GM18868 (cell line): Measurements from ENCODE around the gene UQCRC1.

Source experiments
- ATAC-seq: cut with Tn5 transposase; IDR thresholded peaks from one replicate; pipeline ENCODE4 v1.9.1; 2021; ENCODE audit warnings: mild to moderate bottlenecking, moderate library complexity; ENCODE audit not compliant: unreplicated experiment

The UQCRC1 gene

DNA sequence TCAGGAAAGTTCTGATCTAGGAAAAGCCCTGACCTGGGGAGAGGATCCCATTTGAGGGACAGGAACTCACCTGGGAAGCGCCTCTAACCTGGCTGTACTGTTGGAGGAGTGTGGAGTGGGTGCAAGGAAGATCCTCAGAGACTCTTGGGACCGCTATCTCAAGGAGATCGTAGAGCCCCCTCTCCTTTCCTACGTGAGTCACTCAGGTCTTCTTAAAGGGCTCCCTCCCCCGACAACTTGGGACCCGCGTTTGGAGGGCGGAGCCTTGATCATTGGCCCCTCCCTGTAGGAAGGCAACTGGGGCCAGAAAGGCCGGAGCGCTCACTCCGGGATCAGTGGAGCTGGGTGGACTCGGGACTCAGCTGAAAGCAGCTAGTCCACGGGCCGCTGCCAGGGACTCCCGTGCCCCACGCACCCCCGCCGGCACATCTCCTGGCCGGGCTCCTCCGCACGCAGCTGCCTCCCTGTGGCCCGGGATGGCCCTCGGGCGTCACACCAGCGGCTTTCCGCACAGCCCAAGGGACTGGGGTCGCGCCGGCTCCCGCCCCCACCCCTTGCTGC lies 25.3 kb upstream of the UQCRC1 start:
- ATAC-seq, result no peak

DNA sequence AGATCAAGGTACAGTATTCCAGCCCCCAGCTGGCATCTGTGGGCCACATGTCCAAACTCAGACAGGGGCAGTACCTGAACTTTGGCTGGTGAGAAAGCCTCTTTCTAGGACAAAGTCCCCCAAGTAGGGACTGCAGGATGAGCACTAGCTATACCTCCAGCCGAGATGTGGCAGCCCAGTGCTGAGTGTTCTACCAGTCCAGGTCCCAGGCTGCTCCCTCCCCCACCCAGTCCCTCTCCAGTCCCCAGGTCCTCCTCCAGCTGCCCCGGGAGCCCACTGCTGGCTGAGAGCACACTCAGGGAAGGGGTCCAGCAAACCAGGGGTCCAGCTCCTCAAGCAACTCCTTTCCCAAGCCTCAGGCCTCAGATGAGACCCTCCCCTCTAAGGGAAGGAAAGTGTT lies 24.3 kb upstream of the UQCRC1 start:
- no peak for ATAC-seq

DNA sequence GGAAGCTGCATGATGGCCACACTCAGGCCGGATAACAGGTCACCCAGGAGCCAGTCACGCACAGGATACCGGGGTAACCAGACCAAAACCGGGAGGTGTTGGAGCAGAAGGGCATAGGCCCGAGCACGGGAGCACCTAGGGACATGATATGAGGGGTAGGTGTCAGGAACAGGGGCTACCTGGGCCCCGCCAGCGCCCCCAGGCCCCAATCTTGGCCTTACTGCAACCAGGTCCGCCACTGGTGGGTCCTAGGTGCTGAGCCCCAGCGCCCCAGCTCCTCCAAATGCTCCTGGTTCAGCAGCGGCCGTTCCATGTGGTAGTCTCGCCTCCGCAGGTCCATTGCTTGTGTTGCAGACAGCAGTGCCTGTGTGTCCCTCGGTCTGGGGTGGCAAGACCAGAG lies 23.8 kb upstream of the UQCRC1 start:
- no peak for ATAC-seq

DNA sequence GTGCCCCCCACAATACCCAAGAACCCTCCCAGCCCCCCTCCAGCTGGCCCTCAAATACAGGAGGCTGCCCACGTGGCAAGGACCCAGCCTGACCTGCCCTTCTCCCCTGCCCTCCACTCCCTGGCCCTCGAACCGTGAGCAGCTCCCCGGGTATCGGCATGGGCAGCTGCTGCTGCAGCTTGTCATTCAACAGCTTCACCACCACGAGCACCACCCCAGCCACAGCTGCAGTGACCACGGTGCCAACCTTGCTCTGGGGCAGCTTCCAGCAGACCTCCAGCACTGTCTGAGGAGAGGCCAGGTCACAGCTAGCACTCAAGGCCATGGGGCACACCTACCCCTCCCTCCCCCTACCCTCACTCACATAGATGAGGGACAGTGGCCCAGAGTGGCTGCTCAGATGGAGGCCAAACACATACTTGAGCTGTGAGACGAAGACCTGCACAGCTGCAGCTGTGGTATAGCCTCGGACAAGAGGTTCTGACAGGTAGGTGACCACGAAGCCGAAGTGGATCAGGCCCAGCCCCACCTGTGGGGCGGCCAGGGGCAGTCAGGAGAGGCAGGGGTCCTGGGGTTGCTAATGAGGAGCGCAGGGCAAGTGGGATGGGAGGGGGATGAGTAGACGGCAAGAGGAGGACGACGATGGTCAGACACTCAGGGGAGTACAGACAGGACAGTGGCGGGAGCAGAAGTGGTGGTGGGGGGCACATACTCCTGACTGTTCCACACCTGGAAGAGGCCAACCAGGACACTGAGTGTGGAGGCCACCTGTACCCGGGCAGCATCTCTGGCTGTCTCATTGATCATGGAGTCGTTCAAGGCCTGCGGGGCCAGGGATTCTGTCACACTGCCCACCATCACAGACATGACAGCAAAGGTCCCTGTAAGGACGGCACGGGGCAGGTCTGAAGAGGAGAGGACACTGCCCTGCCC lies 22.3 kb upstream of the UQCRC1 start:
- ATAC-seq, result no peak

DNA sequence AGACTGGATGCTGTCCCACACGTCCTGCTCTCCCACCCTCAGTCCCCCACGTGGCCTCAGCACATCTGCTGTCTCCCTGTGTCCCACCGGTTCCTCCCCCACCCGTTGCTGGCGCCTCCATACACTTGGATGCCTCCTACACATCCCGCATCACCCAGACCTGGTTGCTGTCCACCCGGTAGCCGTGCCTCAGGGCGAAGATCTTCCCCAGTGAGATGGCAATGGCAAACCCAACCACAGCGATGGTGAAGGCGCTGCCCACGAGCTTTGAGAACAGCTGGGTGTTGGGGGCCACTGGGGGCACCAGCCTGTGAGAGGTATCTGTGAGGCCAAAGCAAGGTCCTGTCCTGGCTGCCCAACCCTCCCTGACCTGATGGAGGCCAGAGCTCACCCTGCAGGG lies 21.4 kb upstream of the UQCRC1 start:
- no peak for ATAC-seq

DNA sequence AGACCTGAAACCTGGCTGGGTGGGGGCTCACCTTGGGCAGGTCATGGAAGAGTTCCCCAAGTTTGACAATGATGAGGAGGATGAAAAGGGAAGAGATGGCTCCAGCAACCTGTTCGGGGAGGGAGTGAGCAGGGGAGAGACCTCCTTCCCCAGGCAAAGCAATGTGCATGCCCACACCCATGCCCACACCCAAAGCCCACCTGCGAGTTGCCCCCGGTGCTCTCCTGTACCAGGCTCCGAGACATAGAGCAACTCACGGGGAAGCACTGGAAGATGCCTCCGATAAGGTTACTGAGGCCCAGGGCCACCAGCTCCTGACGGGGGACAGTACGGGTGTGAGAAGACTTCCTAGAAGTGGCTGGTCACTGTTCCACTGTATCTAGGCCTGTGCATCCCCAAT lies 21.0 kb upstream of the UQCRC1 start:
- no peak for ATAC-seq

DNA sequence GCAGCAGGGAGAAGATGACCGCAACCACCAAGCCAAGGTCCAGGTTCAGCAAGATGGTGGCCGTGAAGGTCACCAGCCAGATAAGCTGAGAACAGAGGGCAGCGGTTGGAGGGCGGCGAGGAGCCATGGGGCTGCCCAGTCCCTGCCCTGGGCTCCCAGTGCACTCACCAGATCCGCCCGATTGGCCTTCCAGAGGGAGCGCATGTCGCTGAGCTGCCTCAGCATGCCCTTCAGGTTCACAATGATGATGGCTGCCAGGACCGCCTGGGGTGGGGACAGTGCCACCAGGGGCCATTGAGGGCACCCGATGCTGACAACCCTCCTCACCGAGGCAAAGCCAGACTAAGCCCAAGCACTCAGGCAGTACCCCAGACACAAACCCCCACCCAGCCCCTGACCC lies 20.4 kb upstream of the UQCRC1 start:
- no peak for ATAC-seq

DNA sequence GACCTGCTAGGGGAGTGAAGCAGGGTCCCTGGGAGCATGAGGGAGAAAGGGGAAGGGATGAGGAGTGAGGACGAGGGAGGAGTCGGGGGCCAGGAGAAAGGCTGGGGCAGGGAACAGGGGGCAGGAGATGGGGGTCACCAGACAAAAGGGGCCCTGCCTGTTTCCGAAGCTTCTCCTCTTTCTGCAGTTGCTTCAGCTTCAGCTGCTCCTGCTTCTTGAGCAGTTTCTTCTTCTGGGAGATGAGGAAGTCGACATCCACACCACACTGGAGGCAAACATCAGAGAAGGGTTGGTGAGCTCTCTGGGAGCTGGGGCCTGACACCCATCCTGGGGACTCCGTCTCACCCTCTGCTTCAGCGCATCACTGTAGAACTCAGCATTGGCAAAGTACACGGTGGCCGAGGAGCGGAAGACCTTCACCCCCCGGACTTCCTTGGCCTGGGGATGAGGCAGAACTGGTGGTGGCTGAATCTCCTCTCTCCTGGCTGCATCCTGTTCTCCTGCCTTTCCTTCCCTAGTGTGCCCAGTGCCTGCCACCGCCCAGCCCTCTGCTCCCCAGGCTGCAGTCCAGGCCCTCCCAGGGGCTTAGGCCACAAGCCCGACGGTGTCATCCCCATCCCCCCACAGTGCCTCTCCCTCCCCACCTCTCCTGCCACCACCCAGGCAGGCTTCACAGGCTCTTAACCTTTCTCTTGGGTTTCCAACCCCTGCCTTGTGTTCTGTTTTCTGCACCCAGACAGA lies 19.0 kb upstream of the UQCRC1 start:
- ATAC-seq, result no peak

DNA sequence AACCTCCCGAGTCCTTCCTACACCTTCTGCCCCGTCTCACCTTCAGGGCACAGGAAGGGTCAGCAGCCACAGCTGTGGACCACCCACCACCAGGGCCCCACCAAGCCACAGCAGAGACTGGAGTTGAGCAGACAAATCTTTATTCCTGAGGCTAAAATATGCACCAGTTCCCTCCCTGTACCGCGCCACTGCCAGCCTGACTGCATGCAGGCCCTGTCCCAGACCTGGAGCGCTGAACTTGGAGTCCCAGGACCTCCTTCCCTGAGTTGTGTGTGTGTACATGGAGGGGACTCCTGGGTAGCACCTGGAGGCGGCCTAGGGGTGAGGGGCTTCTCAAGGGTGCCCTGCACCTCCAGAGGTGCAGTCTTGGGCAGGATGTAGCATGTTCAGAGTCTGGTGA lies 16.2 kb upstream of the UQCRC1 start:
- no peak for ATAC-seq

DNA sequence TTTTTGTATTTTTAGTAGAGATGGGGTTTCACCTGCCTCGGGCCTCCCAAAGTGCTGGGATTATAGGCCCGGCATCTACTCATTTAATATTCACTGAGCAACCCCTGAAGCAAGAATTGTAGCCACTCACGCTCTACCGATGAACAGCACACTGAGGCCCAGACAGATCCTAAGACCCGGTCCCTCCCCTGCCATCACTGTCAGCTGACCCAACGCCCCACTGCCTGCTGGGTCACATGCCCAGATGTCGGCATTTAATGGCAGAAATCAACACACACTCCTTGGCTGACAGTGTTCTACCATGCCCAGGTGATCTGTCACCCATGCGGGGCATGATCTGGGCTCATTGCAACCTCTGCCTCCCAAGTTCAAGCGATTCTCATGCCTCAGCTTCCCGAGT lies 15.3 kb upstream of the UQCRC1 start:
- no peak for ATAC-seq

DNA sequence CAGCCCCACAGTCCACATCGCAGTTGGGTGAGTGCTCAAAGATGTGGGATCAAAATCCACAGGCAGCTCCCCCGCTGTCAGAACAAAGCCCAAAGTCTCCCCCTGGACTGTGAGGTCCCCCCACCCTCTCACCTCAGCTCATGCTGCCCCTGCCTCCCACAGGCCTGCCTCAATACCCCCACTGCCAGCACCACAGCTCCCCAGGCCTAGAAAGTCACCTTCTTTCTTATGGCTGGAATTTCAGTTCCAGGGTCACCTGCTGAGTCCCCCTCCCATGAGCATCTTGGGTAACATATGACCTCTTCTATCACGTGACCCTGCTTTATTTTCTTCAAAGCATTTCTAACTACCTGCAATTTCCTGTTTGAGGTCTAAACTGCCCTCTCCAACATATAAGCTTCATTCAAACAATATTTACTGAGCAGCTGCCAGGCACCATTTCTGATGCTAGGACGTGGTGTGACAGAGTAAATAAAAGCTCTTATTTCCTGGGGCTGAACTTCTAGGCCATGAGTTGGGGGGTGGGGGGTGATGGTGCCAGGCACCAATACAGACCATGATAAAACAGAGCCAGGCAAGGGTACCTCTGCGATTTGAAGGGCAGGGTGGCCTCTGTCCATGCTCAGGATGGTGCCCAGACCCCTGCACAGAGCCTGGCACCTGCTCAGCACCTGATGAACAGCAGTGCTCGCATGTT lies 14.6 kb upstream of the UQCRC1 start:
- no peak for ATAC-seq

DNA sequence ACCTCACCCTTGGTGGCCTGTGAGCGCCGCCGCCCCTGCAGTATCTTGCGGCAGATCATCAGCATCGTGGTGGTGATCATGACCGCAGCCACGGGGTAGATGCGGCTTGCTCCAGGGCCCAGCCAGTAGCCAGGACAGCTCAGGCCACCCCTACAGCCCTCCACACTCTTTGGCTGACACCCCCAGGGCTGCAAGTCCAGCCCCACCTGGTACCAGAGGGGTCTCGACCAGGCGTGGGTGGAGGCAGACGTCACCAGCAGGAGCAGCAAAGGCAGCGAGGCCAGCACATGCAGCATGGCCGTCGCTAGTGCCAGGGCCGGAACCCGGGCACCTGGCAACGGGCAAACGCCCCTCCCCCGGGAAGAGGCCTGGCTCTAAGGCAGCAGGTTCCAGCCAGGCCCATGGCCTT lies 12.0 kb upstream of the UQCRC1 start, which contains the start of gene TMEM89:
TSS of gene TMEM89 (minus strand) at position 309 of the 409 bp plus-strand sequence. CDS start at position 296, 13 bp downstream.
- ATAC-seq, result no peak

DNA sequence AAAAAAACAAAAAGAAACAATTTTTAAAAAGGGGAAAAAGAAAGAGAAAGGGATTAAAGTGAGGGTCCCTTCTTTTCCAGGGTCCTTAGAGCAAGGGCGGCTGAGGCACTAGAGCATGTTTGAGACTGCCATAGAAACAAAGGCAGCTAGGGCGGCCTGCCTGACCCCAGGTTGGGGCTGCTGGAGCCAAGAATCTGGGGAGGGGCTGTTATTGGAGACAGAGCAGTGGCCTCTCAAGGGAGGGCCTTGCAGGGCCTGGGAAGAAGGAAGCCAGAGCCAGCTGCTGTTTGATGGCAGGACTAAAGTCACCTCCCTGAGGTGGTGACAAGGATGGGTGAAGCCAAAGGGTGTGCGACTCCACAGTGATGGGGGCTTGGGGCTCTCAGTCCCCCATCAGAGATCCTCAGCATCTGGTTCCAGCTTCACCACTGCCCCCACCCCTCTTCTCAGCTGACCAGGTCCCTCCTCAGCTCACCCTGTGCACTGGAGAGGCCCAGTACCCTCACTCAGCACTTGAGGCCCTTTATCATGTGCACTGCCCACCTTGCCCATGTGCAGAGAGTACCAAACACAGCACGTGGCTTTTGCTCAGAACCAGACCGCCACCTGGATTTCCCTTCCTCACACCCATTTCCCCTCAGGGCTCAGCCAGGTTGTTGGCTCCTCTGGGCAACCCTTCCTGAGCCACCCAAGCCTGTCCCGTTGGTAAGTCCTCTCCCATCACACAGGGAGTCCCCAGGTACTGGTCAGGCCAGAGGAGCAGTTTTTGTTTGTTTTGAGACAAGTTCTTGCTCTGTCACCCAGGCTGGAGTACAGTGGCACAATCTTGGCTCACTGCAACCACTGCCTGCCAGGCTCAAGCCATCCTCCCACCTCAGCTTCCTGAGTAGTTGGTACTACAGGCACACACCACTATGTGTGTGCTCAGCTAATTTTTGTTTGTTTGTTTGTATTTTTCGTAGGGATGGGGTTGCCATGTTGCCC lies 10.4 kb upstream of the UQCRC1 start:
- ATAC-seq, result no peak

DNA sequence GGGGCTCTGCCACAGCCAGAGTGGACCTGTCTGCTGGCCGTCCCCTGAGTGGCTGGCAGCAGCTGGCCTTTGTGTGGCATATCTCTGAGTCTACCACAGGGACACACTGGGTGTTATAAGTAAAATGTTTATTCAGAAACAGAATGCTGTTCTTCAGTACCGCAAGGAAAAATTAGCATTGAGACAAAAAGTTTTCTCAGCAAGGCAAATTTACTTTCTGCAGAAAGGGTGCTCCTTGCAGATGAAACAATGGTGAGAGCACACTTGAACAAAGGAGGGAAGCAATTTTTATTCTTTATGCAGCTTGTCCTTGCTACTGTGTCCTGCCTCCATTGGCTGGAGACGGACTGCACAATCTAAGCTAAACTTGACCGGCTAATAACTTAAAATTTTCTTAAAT lies 8.1 kb upstream of the UQCRC1 start:
- ATAC-seq, result no peak

DNA sequence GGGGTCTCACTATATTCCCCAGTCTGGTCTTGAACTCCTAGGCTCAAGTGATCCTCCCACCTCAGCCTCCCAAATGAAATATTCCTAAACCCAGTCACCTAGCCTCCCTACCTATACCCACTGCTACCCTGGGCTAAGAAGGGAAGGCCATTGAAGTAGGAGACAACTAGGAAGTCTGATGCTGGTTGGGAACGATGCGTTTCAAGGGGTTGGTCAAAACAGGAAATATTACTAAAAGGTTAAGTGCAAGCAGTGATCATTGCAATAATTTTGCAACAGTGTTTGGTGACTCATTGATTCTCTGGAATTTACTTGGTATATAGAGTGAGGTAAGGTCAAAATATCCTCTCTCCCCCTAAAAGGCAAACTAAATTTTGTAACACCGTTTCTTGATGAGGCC lies 4.6 kb upstream of the UQCRC1 start:
- no peak for ATAC-seq

DNA sequence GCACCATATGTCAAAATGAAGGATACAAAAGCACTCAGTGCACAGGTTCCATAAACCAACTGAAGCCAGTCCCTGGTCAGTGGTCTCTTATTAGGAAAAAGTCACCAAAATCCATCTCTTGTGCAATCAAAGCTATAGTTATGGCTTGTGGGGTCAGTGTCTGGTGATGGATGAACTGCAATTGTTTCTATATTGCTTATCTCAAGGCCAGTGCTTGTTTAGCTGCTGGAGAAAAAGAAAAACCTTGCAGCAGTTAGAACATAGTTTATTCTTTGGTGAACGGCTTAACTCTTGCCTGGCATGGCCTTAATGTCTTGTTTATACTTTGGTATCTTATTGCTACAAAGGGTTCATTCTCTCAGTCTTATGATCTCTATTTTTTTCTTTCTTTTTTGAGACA lies 2.9 kb upstream of the UQCRC1 start:
- ATAC-seq, result no peak

DNA sequence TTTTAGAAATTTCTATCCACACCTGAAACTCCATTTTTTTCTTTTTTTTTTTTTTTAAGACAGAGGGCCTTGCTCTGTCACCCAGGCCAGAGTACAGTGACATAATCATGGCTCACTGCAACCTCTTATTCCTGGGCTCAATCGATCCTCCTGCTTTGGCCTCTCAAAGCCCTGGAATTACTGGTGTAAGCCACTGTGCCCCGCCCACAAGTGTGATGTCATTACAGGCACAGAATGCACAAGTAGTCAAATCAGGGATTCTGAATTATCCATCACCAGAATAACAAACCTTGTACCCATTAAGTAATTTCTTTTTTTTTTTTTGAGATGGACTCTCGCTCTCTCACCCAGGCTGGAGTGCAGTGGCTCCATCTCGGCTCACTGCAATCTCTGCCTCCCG lies 1.9 kb downstream of the UQCRC1 start:
- no peak for ATAC-seq

DNA sequence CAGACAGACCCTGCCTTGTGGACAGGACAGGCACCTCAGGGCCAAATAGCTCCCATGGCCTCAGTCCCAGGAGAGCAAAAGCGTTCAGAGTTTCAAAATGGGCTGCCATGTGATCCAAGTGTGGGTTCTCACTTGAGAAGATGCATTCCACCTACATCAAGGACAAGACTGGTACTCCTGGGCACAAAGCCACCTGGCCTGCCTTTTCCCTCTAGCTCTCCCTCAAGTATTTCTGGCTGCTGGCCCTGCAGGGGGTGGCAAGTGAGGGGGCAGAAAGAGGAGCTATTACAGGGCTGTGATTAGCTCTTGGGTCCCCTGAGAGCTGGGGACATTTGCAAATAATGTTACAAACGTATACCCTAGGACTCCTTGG lies 7.8 kb downstream of the UQCRC1 start:
- ATAC-seq, result no peak

DNA sequence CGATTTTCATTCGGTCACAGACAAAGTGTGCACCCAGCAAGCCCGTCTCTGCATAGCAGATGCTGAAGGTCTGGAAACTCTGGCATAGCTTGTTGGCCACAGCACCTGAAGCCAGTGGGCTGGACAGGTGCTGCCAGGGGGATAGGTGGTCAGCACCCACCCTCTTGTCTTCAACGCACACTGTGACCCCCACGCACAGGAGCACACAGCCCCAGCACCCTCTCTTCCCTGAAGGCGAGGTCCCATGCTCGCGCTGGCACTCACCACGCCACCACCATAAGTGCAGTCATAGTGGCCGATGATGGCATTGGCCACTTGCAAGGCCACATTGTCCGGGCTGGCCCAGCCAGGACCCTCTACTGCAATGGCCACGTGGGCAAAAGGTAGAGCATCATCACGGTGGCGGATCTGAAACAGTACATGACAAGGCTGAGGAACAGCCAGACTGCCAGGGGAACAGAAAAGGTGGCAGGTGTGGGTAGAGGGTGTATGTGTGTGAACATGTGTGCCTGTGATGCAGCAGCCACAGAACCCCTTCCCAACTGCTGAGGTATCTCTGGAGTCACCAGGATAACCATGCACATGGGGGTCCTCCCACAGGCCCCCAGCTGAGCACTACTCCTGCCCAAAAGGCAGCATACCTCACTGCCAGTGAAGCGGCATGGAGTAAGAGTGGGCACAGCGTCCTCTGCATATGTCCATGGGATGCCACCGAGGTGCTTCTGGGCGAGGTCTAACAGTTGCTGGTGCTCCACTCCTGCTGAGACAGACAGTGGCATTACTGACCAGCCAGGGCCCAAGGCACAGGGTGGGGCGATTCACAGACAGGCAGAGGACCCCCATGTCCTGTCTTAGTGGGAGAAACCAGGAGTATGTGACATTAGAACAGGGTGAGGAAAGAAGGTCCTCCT lies 8.5 kb downstream of the UQCRC1 start:
- ATAC-seq, result no peak
